ENCODE measurements around the gene NTM. TPM values are rescaled to one million over a fixed set of nuclear protein-coding genes. Genes with fewer than 3 reads are reported as not detected.

The NTM gene
- total and polyA plus RNA-seq, 8 donors: 0.04 to 4.4 (median 0.50) TPM

GRCh38 chr11:132357811-132358572, 987.6 kb downstream of the NTM start:
- FAIRE-seq (no peak), ATAC-seq (no peak), DNase-seq (no peak)

GRCh38 chr11:132358573-132358953, 988.1 kb downstream of the NTM start:
- WGBS, 2 donors: 38 to 48% methylated on average over 4 of the region's 4 CpGs
- ATAC-seq: no peak
- FAIRE-seq: no peak
- Histone ChIP-seq H3K4me1 (no peaks in the 10 kb centered on the region), H3K4me3 (no peak overlapping the region), H3K27me3 (no peaks in the 10 kb centered on the region), H3K36me3 (no peaks in the 10 kb centered on the region), H3K27ac (no peak overlapping the region), H3K9me3 (no peaks in the 10 kb centered on the region)
- no peak for DNase-seq
- TF ChIP-seq CTCF (IDR thresholded peaks at IDR 0.05): no peak
- intact Hi-C loops (cut with DNase I): no loop called here

More at GRCh38 chr11:132357811-132358572, 987.6 kb downstream of the NTM start:
- Histone ChIP-seq H3K9me3 (no peaks in the 10 kb centered on the region), H3K36me3 (no peaks in the 10 kb centered on the region), H3K27ac (no peak overlapping the region), H3K4me3 (no peak overlapping the region), H3K27me3 (no peaks in the 10 kb centered on the region), H3K4me1 (no peaks in the 10 kb centered on the region)
- intact Hi-C loops (cut with DNase I): no loop called here
- no peak for TF ChIP-seq CTCF (IDR thresholded peaks at IDR 0.05)
- 61 to 72% methylated on average over 13 of the region's 13 CpGs for WGBS, 2 donors

- WGBS, 2 donors: 70 to 76% methylated on average over 8 of the region's 8 CpGs
- FAIRE-seq (no peak), ATAC-seq (no peak), DNase-seq (no peak)
- intact Hi-C loops (cut with DNase I): no loop called here
- peaks cover 0 to 8% (median 0%) of the 10 kb centered on the region in 4 donors for H3K27me3 ChIP-seq
- H3K4me3 ChIP-seq: no peak overlapping the region
- H3K27ac ChIP-seq: no peak overlapping the region
- no peaks in the 10 kb centered on the region for H3K36me3 ChIP-seq
- no peaks in the 10 kb centered on the region for H3K9me3 ChIP-seq
- H3K4me1 ChIP-seq: no peaks in the 10 kb centered on the region
- TF ChIP-seq CTCF (IDR thresholded peaks at IDR 0.05): no peak
Measured at GRCh38 chr11:132361011-132361550, 990.7 kb downstream of the NTM start.

- WGBS, 2 donors: 59 to 82% methylated on average over 3 of the region's 3 CpGs
- intact Hi-C loops (cut with DNase I): no loop called here
- FAIRE-seq: no peak
Measured at GRCh38 chr11:132365650-132366049, 995.2 kb downstream of the NTM start.

More at GRCh38 chr11:132365650-132366049, 995.2 kb downstream of the NTM start:
- no peaks in the 10 kb centered on the region for H3K36me3 ChIP-seq
- no peak overlapping the region for H3K4me3 ChIP-seq
- DNase-seq: no peak
- H3K27me3 ChIP-seq: peaks cover 0 to 9% (median 0%) of the 10 kb centered on the region in 4 donors
- TF ChIP-seq CTCF (IDR thresholded peaks at IDR 0.05): no peak
- no peak overlapping the region for H3K27ac ChIP-seq
- no peaks in the 10 kb centered on the region for H3K4me1 ChIP-seq
- ATAC-seq: no peak
- no peaks in the 10 kb centered on the region for H3K9me3 ChIP-seq
